GM23248 (cell line): ENCODE measurements around the gene SLC50A1. TPM values are rescaled to one million over a fixed set of nuclear protein-coding genes. Genes with fewer than 3 reads are reported as not detected.

Source experiments
- DNase-seq: peaks from one replicate; pipeline ENCODE4 v3.0.0-alpha.2; 2015
- H2AFZ ChIP-seq: fragments of 200-600 bp; sonication (generic); 2 replicates; pipeline ENCODE4 v1.6.1; 2016; ENCODE audit warnings: antibody characterized with exemption
- H3F3A ChIP-seq: fragments of 200-600 bp; sonication (generic); 2 replicates; pipeline ENCODE4 v1.6.1; 2016; ENCODE audit warnings: mild to moderate bottlenecking, antibody characterized with exemption, mixed run types; ENCODE audit not compliant: insufficient read depth
- H3K27ac ChIP-seq: fragments of 200-600 bp; sonication (generic); 2 replicates; pipeline ENCODE4 v1.5.1; 2016; ENCODE audit warnings: mild to moderate bottlenecking
- H3K27me3 ChIP-seq: fragments of 200-600 bp; sonication (generic); replicated peaks from 2 replicates; pipeline ENCODE4 v1.6.1; 2016; ENCODE audit warnings: mild to moderate bottlenecking; ENCODE audit not compliant: insufficient read depth
- H3K36me3 ChIP-seq: fragments of 200-600 bp; sonication (generic); 2 replicates; pipeline ENCODE4 v1.6.1; 2016; ENCODE audit warnings: low read depth, mild to moderate bottlenecking
- H3K4me1 ChIP-seq: fragments of 200-600 bp; sonication (generic); 2 replicates; pipeline ENCODE4 v1.6.1; 2016; ENCODE audit warnings: mild to moderate bottlenecking; ENCODE audit not compliant: insufficient read depth
- H3K4me2 ChIP-seq: fragments of 200-600 bp; sonication (generic); one replicate; pipeline ENCODE4 v1.6.1; 2016; ENCODE audit warnings: mild to moderate bottlenecking; ENCODE audit not compliant: unreplicated experiment
- H3K4me3 ChIP-seq: fragments of 200-600 bp; sonication (generic); 2 replicates; pipeline ENCODE4 v1.5.1; 2016; ENCODE audit warnings: mild to moderate bottlenecking
- H3K79me2 ChIP-seq: fragments of 200-600 bp; sonication (generic); 2 replicates; pipeline ENCODE4 v1.6.1; 2016; ENCODE audit warnings: mild to moderate bottlenecking; ENCODE audit not compliant: insufficient read depth
- H3K9ac ChIP-seq: fragments of 200-600 bp; sonication (generic); 2 replicates; pipeline ENCODE4 v1.6.1; 2016; ENCODE audit warnings: mild to moderate bottlenecking
- H3K9me2 ChIP-seq: fragments of 200-600 bp; sonication (generic); 2 replicates; pipeline ENCODE4 v1.6.1; 2016; ENCODE audit warnings: mixed run types, mild to moderate bottlenecking, moderate library complexity; ENCODE audit not compliant: insufficient read depth
- H3K9me3 ChIP-seq: fragments of 200-600 bp; sonication (generic); one replicate; pipeline ENCODE4 v1.6.1; 2017; ENCODE audit warnings: low read depth
- H4K20me1 ChIP-seq: fragments of 200-600 bp; sonication (generic); 2 replicates; pipeline ENCODE4 v1.6.0; 2016; ENCODE audit not compliant: insufficient read depth
- EZH2 ChIP-seq: fragments of 200-600 bp; sonication (generic); IDR thresholded peaks from 2 replicates; pipeline ENCODE4 v1.6.1; 2018; ENCODE audit warnings: antibody characterized with exemption, mild to moderate bottlenecking; ENCODE audit not compliant: insufficient read depth, poor library complexity, severe bottlenecking
- EZH2phosphoT487 ChIP-seq: fragments of 200-600 bp; sonication (generic); IDR thresholded peaks from 2 replicates; pipeline ENCODE4 v1.6.1; 2018; ENCODE audit warnings: antibody characterized with exemption, moderate library complexity, mild to moderate bottlenecking, low read depth; ENCODE audit not compliant: insufficient read depth
- WGBS, 2 experiments: methylation state at CpG; one replicate each; pipeline ENCODE4 v1.1.6; 2015 to 2017; ENCODE audit warnings: low lambda C conversion rate in 2 of 2, low coverage in 1 of 2; ENCODE audit errors: missing lambda C conversion rate in 2 of 2; 5-methylcytosine and 5-hydroxymethylcytosine counted together
- in situ Hi-C: fragments of 300-500 bp; cut with MboI; formaldehyde crosslinking; loops from 2 replicates; pipeline ENCODE4 v1.15.0; 2020
- polyA plus RNA-seq: library from polyadenylated mRNA; unstranded; fragments of >200 nt; fragmentation: Nextera tagmentation; extraction: Ambion mirVana; gene quantifications from 2 replicates; pipeline ENCODE4 v1.2.1, GENCODE V29; 2016
- small RNA-seq: library from RNA; depleted of rRNA; stranded (forward); fragments of <200 nt; gene quantifications from one replicate; pipeline ENCODE3, GENCODE V24; 2014; ENCODE audit warnings: low read depth, low replicate concordance
- total RNA-seq: library from RNA; depleted of rRNA; stranded (reverse); fragments of >200 nt; shearing (Covaris generic); gene quantifications from 2 replicates; pipeline ENCODE4 v1.2.3, GENCODE V29; 2014; rRNA removed

SLC50A1 gene
- total and polyA plus RNA-seq, 2 experiments from 2014 or later = 33.4 to 55.1 TPM

- H3K4me2 ChIP-seq = no peak overlapping the region
- no peaks in the 10 kb centered on the region for H3K9me2 ChIP-seq
- no peaks in the 10 kb centered on the region for H3K79me2 ChIP-seq
- no peak for DNase-seq
- no peak overlapping the region for H3K27ac ChIP-seq
- H3K27me3 ChIP-seq = no peaks in the 10 kb centered on the region
- H3K4me3 ChIP-seq = no peak overlapping the region
- no peak overlapping the region for H3K9ac ChIP-seq
- no peaks in the 10 kb centered on the region for H4K20me1 ChIP-seq
- no peak overlapping the region for H2AFZ ChIP-seq
- WGBS, 2 experiments = 66% methylated on average over 15 to 16 of the region's 16 CpGs
- in situ Hi-C loops = no loop called here
- no peaks in the 10 kb centered on the region for H3K36me3 ChIP-seq
- no peaks in the 10 kb centered on the region for H3K9me3 ChIP-seq
- H3K4me1 ChIP-seq = no peaks in the 10 kb centered on the region
- H3F3A ChIP-seq = no peaks in the 10 kb centered on the region
- TF ChIP-seq EZH2 (no peak), EZH2phosphoT487 (no peak)
These were observed 51.8 kb downstream of the SLC50A1 start for GRCh38 chr1:155187456-155187891.

- H3K36me3 ChIP-seq = no peaks in the 10 kb centered on the region
- H3K9me3 ChIP-seq = no peaks in the 10 kb centered on the region
- no peaks in the 10 kb centered on the region for H3K27me3 ChIP-seq
- no peak overlapping the region for H3K27ac ChIP-seq
- H3K4me3 ChIP-seq = no peak overlapping the region
- no peak overlapping the region for H2AFZ ChIP-seq
- no peaks in the 10 kb centered on the region for H4K20me1 ChIP-seq
- no peak for TF ChIP-seq EZH2
- no peak for TF ChIP-seq EZH2phosphoT487
- in situ Hi-C loops = no loop called here
- H3K4me2 ChIP-seq = no peak overlapping the region
- WGBS, 2 experiments = 42 to 78% methylated on average over 4 to 14 of the region's 14 CpGs
- H3K79me2 ChIP-seq = no peaks in the 10 kb centered on the region
- H3K4me1 ChIP-seq = no peaks in the 10 kb centered on the region
- DNase-seq = no peak
- no peaks in the 10 kb centered on the region for H3F3A ChIP-seq
- no peak overlapping the region for H3K9ac ChIP-seq
- no peaks in the 10 kb centered on the region for H3K9me2 ChIP-seq
These were observed 52.6 kb downstream of the SLC50A1 start for GRCh38 chr1:155188268-155188667.

Small RNA genes within 50 kb of the gene (small RNA-seq; reads per million reads assigned to genes)
- gene HMGN2P18 (not detected), gene RF00019 (not detected)

Other genes with a start within 250 kb of the SLC50A1 start
- gene PMVK, start 199.1 kb upstream of the SLC50A1 start, total RNA-seq = 2.1 and 6.4 TPM in 2 replicates
- 36.6 and 40.2 TPM in 2 replicates for gene PMVK, start 199.1 kb upstream of the SLC50A1 start, polyA plus RNA-seq
- gene PBXIP1, start 179.8 kb upstream of the SLC50A1 start, total RNA-seq = 70.4 and 72.2 TPM in 2 replicates
- 25.9 and 26.4 TPM in 2 replicates for gene PBXIP1, start 179.8 kb upstream of the SLC50A1 start, polyA plus RNA-seq
- gene PYGO2, start 174.1 kb upstream of the SLC50A1 start, total RNA-seq = 13.2 and 14.9 TPM in 2 replicates
- gene PYGO2, start 174.1 kb upstream of the SLC50A1 start, polyA plus RNA-seq = 14.7 and 15.4 TPM in 2 replicates
- 295 and 319 TPM in 2 replicates for gene SHC1, start 165.1 kb upstream of the SLC50A1 start, total RNA-seq
- 275 and 278 TPM in 2 replicates for gene SHC1, start 165.1 kb upstream of the SLC50A1 start, polyA plus RNA-seq
- 45.6 and 50.3 TPM in 2 replicates for gene CKS1B, start 161.2 kb upstream of the SLC50A1 start, total RNA-seq
- gene CKS1B, start 161.2 kb upstream of the SLC50A1 start, polyA plus RNA-seq = 113 and 119 TPM in 2 replicates
- 15.6 and 21.3 TPM in 2 replicates for gene FLAD1, start 152.5 kb upstream of the SLC50A1 start, total RNA-seq
- gene FLAD1, start 152.5 kb upstream of the SLC50A1 start, polyA plus RNA-seq = 26.4 and 30.2 TPM in 2 replicates
- gene LENEP, start 142.3 kb upstream of the SLC50A1 start, total RNA-seq = not detected in 2 replicates
- gene LENEP, start 142.3 kb upstream of the SLC50A1 start, polyA plus RNA-seq = not detected in 2 replicates
- 16.8 and 27.0 TPM in 2 replicates for gene ZBTB7B, start 133.1 kb upstream of the SLC50A1 start, total RNA-seq
- 2.3 and 2.9 TPM in 2 replicates for gene ZBTB7B, start 133.1 kb upstream of the SLC50A1 start, polyA plus RNA-seq
- gene DCST2, start 102.1 kb upstream of the SLC50A1 start, total RNA-seq = not detected in 2 replicates
- 0.14 and 0.16 TPM in 2 replicates for gene DCST2, start 102.1 kb upstream of the SLC50A1 start, polyA plus RNA-seq
- not detected in 2 replicates for gene DCST1, start 102.0 kb upstream of the SLC50A1 start, total RNA-seq
- not detected in 2 replicates for gene DCST1, start 102.0 kb upstream of the SLC50A1 start, polyA plus RNA-seq
- 85.6 and 109 TPM in 2 replicates for gene ADAM15, start 84.5 kb upstream of the SLC50A1 start, total RNA-seq
- 73.0 and 80.4 TPM in 2 replicates for gene ADAM15, start 84.5 kb upstream of the SLC50A1 start, polyA plus RNA-seq
- 2.4 and 5.5 TPM in 2 replicates for gene EFNA4, start 72.1 kb upstream of the SLC50A1 start, total RNA-seq
- 4.4 and 4.6 TPM in 2 replicates for gene EFNA4, start 72.1 kb upstream of the SLC50A1 start, polyA plus RNA-seq
- gene EFNA3, start 57.0 kb upstream of the SLC50A1 start, total RNA-seq = 1.4 and 3.0 TPM in 2 replicates
- 2.5 and 2.7 TPM in 2 replicates for gene EFNA3, start 57.0 kb upstream of the SLC50A1 start, polyA plus RNA-seq
- gene EFNA1, start 8.0 kb upstream of the SLC50A1 start, total RNA-seq = not detected in 2 replicates
- gene EFNA1, start 8.0 kb upstream of the SLC50A1 start, polyA plus RNA-seq = not detected in 2 replicates
- 21.8 and 50.7 TPM in 2 replicates for gene DPM3, start 4.7 kb downstream of the SLC50A1 start, total RNA-seq
- 75.3 and 82.3 TPM in 2 replicates for gene DPM3, start 4.7 kb downstream of the SLC50A1 start, polyA plus RNA-seq
- gene KRTCAP2, start 37.5 kb downstream of the SLC50A1 start, total RNA-seq = 92.7 and 189 TPM in 2 replicates
- gene KRTCAP2, start 37.5 kb downstream of the SLC50A1 start, polyA plus RNA-seq = 480 and 484 TPM in 2 replicates
- 3.4 TPM in 2 replicates for gene TRIM46, start 38.0 kb downstream of the SLC50A1 start, total RNA-seq
- gene TRIM46, start 38.0 kb downstream of the SLC50A1 start, polyA plus RNA-seq = 1.6 and 2.1 TPM in 2 replicates
- 20.6 and 21.4 TPM in 2 replicates for gene THBS3, start 72.0 kb downstream of the SLC50A1 start, total RNA-seq
- gene THBS3, start 72.0 kb downstream of the SLC50A1 start, polyA plus RNA-seq = 14.9 and 16.6 TPM in 2 replicates
- 39.6 and 61.4 TPM in 2 replicates for gene MTX1, start 72.8 kb downstream of the SLC50A1 start, total RNA-seq
- gene MTX1, start 72.8 kb downstream of the SLC50A1 start, polyA plus RNA-seq = 69.2 and 78.6 TPM in 2 replicates
- gene ENTREP3, start 119.6 kb downstream of the SLC50A1 start, total RNA-seq = 6.4 and 8.0 TPM in 2 replicates
- 8.0 TPM in 2 replicates for gene ENTREP3, start 119.6 kb downstream of the SLC50A1 start, polyA plus RNA-seq
- 53.6 and 80.5 TPM in 2 replicates for gene SCAMP3, start 126.5 kb downstream of the SLC50A1 start, total RNA-seq
- gene SCAMP3, start 126.5 kb downstream of the SLC50A1 start, polyA plus RNA-seq = 135 and 141 TPM in 2 replicates
- gene CLK2, start 137.7 kb downstream of the SLC50A1 start, total RNA-seq = 16.8 and 24.0 TPM in 2 replicates
- gene CLK2, start 137.7 kb downstream of the SLC50A1 start, polyA plus RNA-seq = 10.2 and 10.4 TPM in 2 replicates
- 0.76 and 1.4 TPM in 2 replicates for gene HCN3, start 141.6 kb downstream of the SLC50A1 start, total RNA-seq
- 1.6 and 1.9 TPM in 2 replicates for gene HCN3, start 141.6 kb downstream of the SLC50A1 start, polyA plus RNA-seq
- gene PKLR, start 165.6 kb downstream of the SLC50A1 start, total RNA-seq = not detected in 2 replicates
- 0.08 TPM in 1 of 2 replicates, not detected in the other for gene PKLR, start 165.6 kb downstream of the SLC50A1 start, polyA plus RNA-seq
- gene FDPS, start 173.0 kb downstream of the SLC50A1 start, total RNA-seq = 96.3 and 103 TPM in 2 replicates
- gene FDPS, start 173.0 kb downstream of the SLC50A1 start, polyA plus RNA-seq = 106 and 116 TPM in 2 replicates
- gene RUSC1, start 185.0 kb downstream of the SLC50A1 start, total RNA-seq = 31.9 and 34.4 TPM in 2 replicates
- gene RUSC1, start 185.0 kb downstream of the SLC50A1 start, polyA plus RNA-seq = 30.4 and 32.6 TPM in 2 replicates